Endothelial cell of umbilical vein (primary cell): ENCODE results near the gene FAM50B. TPM values are rescaled to one million over a fixed set of nuclear protein-coding genes. Genes with fewer than 3 reads are reported as not detected.

ENCODE experiments used
- BruUV-seq: library from RNA; stranded (reverse); fragments of 400-500 nt; replicated peaks from 2 replicates; lab custom pipeline; 2021; lab: Mats Ljungman, UMichigan
- CTCF ChIA-PET: fragments of 300-600, 350-600 bp; sonication (Branson Sonifier 250); formaldehyde crosslinking; loops from one replicate; lab custom pipeline; 2021; ENCODE audit warnings: antibody characterized with exemption, inconsistent platforms; lab: Charles Lee
- POLR2A ChIA-PET: fragments of 300-600, 350-600 bp; sonication (Branson Sonifier 250); formaldehyde crosslinking; loops from one replicate; lab custom pipeline; 2021; ENCODE audit warnings: antibody characterized with exemption, inconsistent platforms; lab: Charles Lee
- DNase-seq: peaks from one replicate; pipeline ENCODE4 v3.0.0-alpha.2; 2011; ENCODE audit warnings: low read depth, low spot score
- FAIRE-seq: peaks from 2 replicates; lab custom pipeline; 2011; peaks lifted over from hg19 to GRCh38; lab: Jason Lieb, UNC
- H2AFZ ChIP-seq: 2 replicates; pipeline ENCODE4 v1.6.0; 2012; ENCODE audit warnings: low read depth, low read length, control low read depth, inconsistent platforms
- H3K27ac ChIP-seq: 2 replicates; pipeline ENCODE4 v1.5.1; 2011; ENCODE audit warnings: low read depth, mild to moderate bottlenecking, control low read depth, low read length, moderate library complexity; ENCODE audit not compliant: insufficient read depth
- H3K27me3 ChIP-seq, 2 experiments: 2 replicates each; pipeline versions ENCODE4 v1.6.0 to v1.6.1; 2011; ENCODE audit warnings: low read length in 2 of 2, mixed read lengths in 1 of 2; ENCODE audit not compliant: control insufficient read depth in 2 of 2, insufficient read depth in 2 of 2
- H3K36me3 ChIP-seq, 2 experiments: 2 replicates in 1 of 2; 3 replicates in 1 of 2; pipeline ENCODE4 v1.5.1; 2011; ENCODE audit warnings: low read length in 2 of 2, mild to moderate bottlenecking in 1 of 2, moderate library complexity in 1 of 2; ENCODE audit not compliant: control insufficient read depth in 2 of 2, insufficient read depth in 2 of 2; ENCODE audit errors: extremely low read depth in 1 of 2
- H3K4me1 ChIP-seq: 3 replicates; pipeline ENCODE4 v1.5.1; 2011; ENCODE audit warnings: mild to moderate bottlenecking, low read length; ENCODE audit not compliant: control insufficient read depth, insufficient read depth; ENCODE audit errors: extremely low read depth
- H3K4me2 ChIP-seq: 2 replicates; pipeline ENCODE4 v1.6.1; 2011; ENCODE audit warnings: low read length, control low read depth, mixed read lengths; ENCODE audit not compliant: insufficient read depth
- H3K4me3 ChIP-seq, 3 experiments: fragments of 200-600 bp in 1 of 3; sonication (generic), shearing (Covaris generic) in 1 of 3; replicated peaks in 1 of 3; 2 replicates each; pipeline ENCODE4 v1.5.1; 2011 to 2016; ENCODE audit warnings: control low read depth in 3 of 3, low read length in 3 of 3, mild to moderate bottlenecking in 2 of 3, inconsistent platforms in 1 of 3, low read depth in 1 of 3, moderate library complexity in 1 of 3; ENCODE audit not compliant: insufficient read depth in 1 of 3
- H3K79me2 ChIP-seq: 2 replicates; pipeline ENCODE4 v1.6.0; 2012; ENCODE audit warnings: low read length, inconsistent platforms; ENCODE audit not compliant: control insufficient read depth, insufficient read depth
- H3K9ac ChIP-seq: replicated peaks from 2 replicates; pipeline ENCODE3; 2011; ENCODE audit warnings: low read length, control low read depth; ENCODE audit not compliant: insufficient read depth; ENCODE audit errors: extremely low read depth
- H3K9me1 ChIP-seq: replicated peaks from 3 replicates; pipeline ENCODE4 v1.6.0; 2011; ENCODE audit warnings: mild to moderate bottlenecking, low read length; ENCODE audit not compliant: control insufficient read depth, insufficient read depth; ENCODE audit errors: extremely low read depth
- H3K9me3 ChIP-seq: replicated peaks from 2 replicates; pipeline ENCODE4 v1.5.1; 2012; ENCODE audit warnings: low read length, inconsistent platforms; ENCODE audit not compliant: control insufficient read depth, insufficient read depth
- H4K20me1 ChIP-seq: replicated peaks from 2 replicates; pipeline ENCODE3; 2011; ENCODE audit warnings: mild to moderate bottlenecking, low read length; ENCODE audit not compliant: control insufficient read depth, insufficient read depth; ENCODE audit errors: extremely low read depth
- CTCF ChIP-seq, 2 donors: IDR thresholded peaks; 1 replicate in 1 of 2; 2 replicates in 1 of 2; pipeline ENCODE4 v1.5.1; 2011; ENCODE audit warnings: low read length in 2 of 2, mild to moderate bottlenecking in 2 of 2, moderate library complexity in 2 of 2, control low read depth in 1 of 2, inconsistent platforms in 1 of 2, low read depth in 1 of 2; ENCODE audit not compliant: insufficient read depth in 1 of 2; ENCODE audit errors: extremely low read depth in 1 of 2
- GATA2 ChIP-seq: IDR thresholded peaks from 2 replicates; pipeline ENCODE4 v1.7.0; 2011; ENCODE audit warnings: low read depth, mild to moderate bottlenecking, moderate library complexity, mixed read lengths, low read length; ENCODE audit not compliant: insufficient read length, insufficient read depth
- dilution Hi-C: fragments of 300-500 bp; cut with MboI; formaldehyde crosslinking; loops from one replicate; pipeline ENCODE4 v1.15.0; 2019; ENCODE audit warnings: low sequenced_read_pairs; ENCODE audit not compliant: extremely low pct_ligation_motif_present
- intact Hi-C: fragments of 100-400 bp; cut with micrococcal nuclease; formaldehyde crosslinking; loops from one replicate; pipeline ENCODE4 v1.10.0; 2022
- polyA plus RNA-seq, 4 experiments: library from polyadenylated mRNA; depleted of rRNA in 3 of 4; stranded (reverse) in 3 of 4; unstranded in 1 of 4; fragments of >200 nt; gene quantifications; 2 replicates each; pipeline versions ENCODE4 v1.2.1 to v1.2.3, GENCODE V29; 2011 to 2012; ENCODE audit warnings: missing spikeins in 1 of 4
- total RNA-seq: library from RNA; stranded (reverse); gene quantifications from 2 replicates; pipeline ENCODE4 v1.2.3, GENCODE V29; 2021

The FAM50B gene
- total and polyA plus RNA-seq, 2 donors (not counting 3 experiments of a cell fraction or from before 2014, with no cell fraction given), result 10.0 to 14.1 TPM

- DNase-seq (no peak), FAIRE-seq (peak; percentile 63)
- no TSS peak for BruUV-seq
- Histone ChIP-seq H2AFZ (no peak overlapping the region), H4K20me1 (no peaks in the 10 kb centered on the region), H3K4me1 (peaks cover 19% of the 10 kb centered on the region), H3K27ac (peak overlapping the region; percentile 9), H3K9me1 (no peaks in the 10 kb centered on the region), H3K9ac (no peak overlapping the region), H3K27me3 (no peaks in the 10 kb centered on the region), H3K79me2 (no peaks in the 10 kb centered on the region), H3K4me3 (no peak overlapping the region), H3K36me3 (no peaks in the 10 kb centered on the region), H3K4me2 (no peak overlapping the region), H3K9me3 (no peaks in the 10 kb centered on the region)
- POLR2A ChIA-PET, result interaction anchor here (1.0 kb wide), 1 partner anchor 28 kb away, joined by 3 read pairs; no protein-coding TSS in a partner anchor
- dilution Hi-C loops, result no loop called here
- no peak for TF ChIP-seq GATA2
- peak; percentile 14 to 18 for TF ChIP-seq CTCF (IDR thresholded peaks at IDR 0.05; ENCODE audit: extremely low read depth in 1 of 2, insufficient read depth in 1 of 2, low read depth in 1 of 2, low read length in 2 of 2)
- intact Hi-C loops, result loop anchor here (2.0 kb wide), 4 partner anchors 37 to 607 kb away; partner anchors contain the start of gene FAM50B
- CTCF ChIA-PET, result interaction anchor here (0.8 to 6.6 kb wide), 10 partner anchors 10 to 142 kb away, joined by 3 to 75 read pairs (median 6); partner anchors contain the start of gene FAM50B
Measured at GRCh38 chr6:3885262-3886036, 36.3 kb downstream of the FAM50B start.
